Liver (tissue), 9 donors: ENCODE results near the gene DAPK1. TPM values are rescaled to one million over a fixed set of nuclear protein-coding genes. Genes with fewer than 3 reads are reported as not detected.

Experiments
- DNase-seq: peaks from one replicate; pipeline ENCODE4 v3.0.0-alpha.2; 2017; ENCODE audit warnings: low spot score
- H3K27ac ChIP-seq, 2 donors: one replicate each; pipeline ENCODE4 v1.7.0; 2013; ENCODE audit warnings: inconsistent platforms in 2 of 2, low read length in 2 of 2, control low read depth in 1 of 2, low read depth in 1 of 2, mild to moderate bottlenecking in 1 of 2
- H3K27me3 ChIP-seq, 4 donors: one replicate each; pipeline versions ENCODE4 v1.6.1 to v1.7.0; 2013; ENCODE audit warnings: low read length in 3 of 4, inconsistent platforms in 1 of 4, mild to moderate bottlenecking in 1 of 4, moderate library complexity in 1 of 4; ENCODE audit not compliant: control insufficient read depth in 4 of 4, insufficient read depth in 4 of 4
- H3K36me3 ChIP-seq, 4 donors: one replicate each; pipeline versions ENCODE4 v1.6.1 to v1.7.0; 2013; ENCODE audit warnings: low read length in 3 of 4, mild to moderate bottlenecking in 3 of 4, low read depth in 1 of 4, moderate library complexity in 1 of 4; ENCODE audit not compliant: control insufficient read depth in 4 of 4, insufficient read depth in 3 of 4
- H3K4me1 ChIP-seq, 4 donors: one replicate each; pipeline versions ENCODE4 v1.6.1 to v1.7.0; 2013; ENCODE audit warnings: low read length in 3 of 4, mild to moderate bottlenecking in 3 of 4, moderate library complexity in 1 of 4; ENCODE audit not compliant: control insufficient read depth in 4 of 4, insufficient read depth in 4 of 4
- H3K4me3 ChIP-seq, 3 donors: one replicate each; pipeline versions ENCODE4 v1.6.1 to v1.7.0; 2013; ENCODE audit warnings: low read length in 3 of 3, control low read depth in 1 of 3, low read depth in 1 of 3, mild to moderate bottlenecking in 1 of 3
- H3K9ac ChIP-seq, 2 donors: one replicate each; pipeline ENCODE4 v1.7.0; 2013; ENCODE audit warnings: low read length in 2 of 2, mild to moderate bottlenecking in 2 of 2, moderate library complexity in 2 of 2, control low read depth in 1 of 2, low read depth in 1 of 2
- H3K9me3 ChIP-seq, 4 donors: one replicate each; pipeline versions ENCODE4 v1.6.1 to v1.7.0; 2013; ENCODE audit warnings: low read length in 3 of 4; ENCODE audit not compliant: control insufficient read depth in 4 of 4
- EGR1 ChIP-seq, 2 donors: IDR thresholded peaks; 2 replicates each; pipeline ENCODE4 v1.6.1; 2016 to 2018; ENCODE audit warnings: antibody characterized with exemption in 2 of 2, low read depth in 2 of 2
- FOXA1 ChIP-seq: IDR thresholded peaks from 2 replicates; pipeline ENCODE4 v1.6.1; 2016; ENCODE audit warnings: antibody characterized with exemption
- FOXA2 ChIP-seq: IDR thresholded peaks from 2 replicates; pipeline ENCODE4 v1.6.1; 2016; ENCODE audit warnings: antibody characterized with exemption
- GABPA ChIP-seq, 2 donors: IDR thresholded peaks in 1 of 2; conservative IDR thresholded peaks in 1 of 2; 2 replicates each; pipeline ENCODE4 v1.6.1; 2016; ENCODE audit warnings: antibody characterized with exemption in 2 of 2, mild to moderate bottlenecking in 1 of 2, moderate library complexity in 1 of 2
- HNF4A ChIP-seq, 2 donors: conservative IDR thresholded peaks; 2 replicates each; pipeline ENCODE4 v1.6.1; 2016; ENCODE audit warnings: antibody characterized with exemption in 2 of 2, mild to moderate bottlenecking in 2 of 2
- HNF4G ChIP-seq: IDR thresholded peaks from 2 replicates; pipeline ENCODE4 v1.6.1; 2016; ENCODE audit warnings: antibody characterized with exemption
- JUND ChIP-seq, 2 donors: IDR thresholded peaks; 2 replicates each; pipeline ENCODE4 v1.6.1; 2016; ENCODE audit warnings: antibody characterized with exemption in 2 of 2
- NR2F2 ChIP-seq: IDR thresholded peaks from 2 replicates; pipeline ENCODE4 v1.6.1; 2016; ENCODE audit warnings: antibody characterized with exemption
- RAD21 ChIP-seq, 2 donors: IDR thresholded peaks; 2 replicates each; pipeline ENCODE4 v1.6.1; 2016; ENCODE audit warnings: antibody characterized with exemption in 2 of 2, mild to moderate bottlenecking in 2 of 2
- RXRA ChIP-seq, 2 donors: IDR thresholded peaks; 2 replicates each; pipeline ENCODE4 v1.6.1; 2017 to 2018; ENCODE audit warnings: antibody characterized with exemption in 2 of 2, mild to moderate bottlenecking in 1 of 2
- SP1 ChIP-seq: IDR thresholded peaks from 2 replicates; pipeline ENCODE4 v1.6.1; 2018; ENCODE audit warnings: antibody characterized with exemption, mild to moderate bottlenecking
- TAF1 ChIP-seq: conservative IDR thresholded peaks from 2 replicates; pipeline ENCODE4 v1.6.1; 2016; ENCODE audit warnings: antibody characterized with exemption, mild to moderate bottlenecking
- YY1 ChIP-seq: IDR thresholded peaks from 2 replicates; pipeline ENCODE4 v1.6.1; 2016; ENCODE audit warnings: antibody characterized with exemption, mild to moderate bottlenecking
- WGBS: extraction: QIAGEN DNeasy Blood & Tissue Kit; methylation state at CpG from one replicate; pipeline ENCODE4 v1.1.7; 2013; 5-methylcytosine and 5-hydroxymethylcytosine counted together
- polyA plus RNA-seq, 2 donors: library from polyadenylated mRNA; stranded (reverse) in 1 of 2; unstranded in 1 of 2; fragments of 200-250 nt in 1 of 2; fragments of >200 nt in 1 of 2; fragmentation: Nextera tagmentation in 1 of 2; extraction: Ambion mirVana in 1 of 2; gene quantifications; one replicate each; pipeline versions ENCODE4 v1.2.1 to v1.2.3, GENCODE V29; 2013 to 2015
- total RNA-seq, 2 donors: library from RNA; depleted of rRNA; stranded (reverse); fragments of >200 nt; gene quantifications; one replicate each; pipeline ENCODE4 v1.2.3, GENCODE V29; 2014
- TF ChIP-seq, protein P1 (sequence below): IDR thresholded peaks from 2 replicates; pipeline ENCODE4 v1.6.1; 2016; ENCODE audit warnings: antibody characterized with exemption
- TF ChIP-seq, protein P2 (sequence below): IDR thresholded peaks from 2 replicates; pipeline ENCODE4 v1.6.1; 2016; ENCODE audit warnings: antibody characterized with exemption, mild to moderate bottlenecking
- TF ChIP-seq, protein P3 (sequence below): IDR thresholded peaks from 2 replicates; pipeline ENCODE4 v1.6.1; 2016; ENCODE audit warnings: antibody characterized with exemption
- TF ChIP-seq, protein P4 (sequence below): fragments of 150-350 bp; IDR thresholded peaks from 2 replicates; pipeline ENCODE4 v1.5.1; 2017; ENCODE audit warnings: improper control_type of control experiment, low read depth, low read length; ENCODE audit not compliant: missing input control
- TF ChIP-seq, protein P5 (sequence below): IDR thresholded peaks from 2 replicates; pipeline ENCODE4 v1.6.1; 2016; ENCODE audit warnings: antibody characterized with exemption
- donor health status: healthy.
- donor health status: healthy.
- donor health status: healthy.
- donor health status: healthy.
- donor health status: healthy.

Gene DAPK1
- total and polyA plus RNA-seq, 4 donors: 14.0 to 40.8 (median 21.8) TPM

DNA sequence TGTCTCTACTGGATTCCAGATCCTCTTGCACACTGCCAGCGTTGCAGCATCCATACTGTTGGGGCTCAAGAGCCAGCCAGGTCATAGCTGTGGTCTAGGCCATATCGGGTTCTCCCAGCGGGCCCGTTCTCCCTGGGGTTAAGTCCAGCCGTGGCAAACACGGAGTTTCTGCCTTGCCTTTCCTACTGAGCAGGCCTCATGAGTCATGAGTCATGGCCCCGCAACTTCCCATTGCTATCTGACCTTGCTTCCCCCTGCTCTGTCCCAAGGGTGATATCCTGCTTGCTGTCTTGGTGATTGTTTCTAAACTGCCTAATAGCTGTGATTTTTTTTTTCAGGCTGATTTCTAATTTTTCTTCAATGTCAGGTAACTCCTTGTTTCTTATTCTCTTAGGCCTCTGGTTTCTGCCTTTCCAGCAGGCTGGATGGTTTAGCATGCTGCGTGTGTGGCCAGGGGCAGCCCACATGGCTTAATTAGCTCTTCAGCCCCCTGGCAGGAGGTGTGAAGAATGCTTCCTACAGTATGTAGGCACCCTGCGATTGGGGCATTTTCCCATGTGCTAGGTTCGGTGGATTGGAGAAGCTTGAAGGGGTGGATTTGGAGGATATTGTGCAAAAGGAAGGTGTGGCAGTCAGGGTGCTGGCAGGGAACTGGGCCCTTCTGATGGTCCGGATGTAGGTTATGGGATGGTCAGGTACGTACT, 18.7 kb downstream of the DAPK1 start:
- Histone ChIP-seq H3K4me1 (peaks cover 2 to 46% (median 28%) of the 10 kb centered on the region in 4 donors), H3K9ac (no peak overlapping the region), H3K27ac (peak overlapping the region; percentile 49 to 65), H3K27me3 (no peaks in the 10 kb centered on the region), H3K36me3 (peaks cover 0 to 6% (median 3%) of the 10 kb centered on the region in 4 donors), H3K9me3 (no peaks in the 10 kb centered on the region), H3K4me3 (no peak overlapping the region)
- WGBS: 72% methylated on average over 12 of the region's 12 CpGs
- TF ChIP-seq FOXA2 (no peak), YY1 (no peak), RAD21 (IDR thresholded peaks at IDR 0.05) (peak in 1 of 2 donors; percentile 13), EGR1 (IDR thresholded peaks at IDR 0.05; ENCODE audit: low read depth in 2 of 2) (no peak), HNF4A (conservative IDR thresholded peaks at IDR 0.05) (no peak), GABPA (IDR thresholded peaks at IDR 0.05 in 1 of 2, conservative IDR thresholded peaks at IDR 0.05 in 1 of 2) (no peak), HNF4G (no peak), SP1 (peak; percentile 9), NR2F2 (peak; percentile 96), FOXA1 (no peak), TAF1 (no peak), RXRA (IDR thresholded peaks at IDR 0.05) (peak in 1 of 2 donors; percentile 53), JUND (IDR thresholded peaks at IDR 0.05) (peak; percentile 79)
- TF ChIP-seq, protein P1, sequence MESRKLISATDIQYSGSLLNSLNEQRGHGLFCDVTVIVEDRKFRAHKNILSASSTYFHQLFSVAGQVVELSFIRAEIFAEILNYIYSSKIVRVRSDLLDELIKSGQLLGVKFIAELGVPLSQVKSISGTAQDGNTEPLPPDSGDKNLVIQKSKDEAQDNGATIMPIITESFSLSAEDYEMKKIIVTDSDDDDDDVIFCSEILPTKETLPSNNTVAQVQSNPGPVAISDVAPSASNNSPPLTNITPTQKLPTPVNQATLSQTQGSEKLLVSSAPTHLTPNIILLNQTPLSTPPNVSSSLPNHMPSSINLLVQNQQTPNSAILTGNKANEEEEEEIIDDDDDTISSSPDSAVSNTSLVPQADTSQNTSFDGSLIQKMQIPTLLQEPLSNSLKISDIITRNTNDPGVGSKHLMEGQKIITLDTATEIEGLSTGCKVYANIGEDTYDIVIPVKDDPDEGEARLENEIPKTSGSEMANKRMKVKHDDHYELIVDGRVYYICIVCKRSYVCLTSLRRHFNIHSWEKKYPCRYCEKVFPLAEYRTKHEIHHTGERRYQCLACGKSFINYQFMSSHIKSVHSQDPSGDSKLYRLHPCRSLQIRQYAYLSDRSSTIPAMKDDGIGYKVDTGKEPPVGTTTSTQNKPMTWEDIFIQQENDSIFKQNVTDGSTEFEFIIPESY: no peak
- TF ChIP-seq, protein P2, sequence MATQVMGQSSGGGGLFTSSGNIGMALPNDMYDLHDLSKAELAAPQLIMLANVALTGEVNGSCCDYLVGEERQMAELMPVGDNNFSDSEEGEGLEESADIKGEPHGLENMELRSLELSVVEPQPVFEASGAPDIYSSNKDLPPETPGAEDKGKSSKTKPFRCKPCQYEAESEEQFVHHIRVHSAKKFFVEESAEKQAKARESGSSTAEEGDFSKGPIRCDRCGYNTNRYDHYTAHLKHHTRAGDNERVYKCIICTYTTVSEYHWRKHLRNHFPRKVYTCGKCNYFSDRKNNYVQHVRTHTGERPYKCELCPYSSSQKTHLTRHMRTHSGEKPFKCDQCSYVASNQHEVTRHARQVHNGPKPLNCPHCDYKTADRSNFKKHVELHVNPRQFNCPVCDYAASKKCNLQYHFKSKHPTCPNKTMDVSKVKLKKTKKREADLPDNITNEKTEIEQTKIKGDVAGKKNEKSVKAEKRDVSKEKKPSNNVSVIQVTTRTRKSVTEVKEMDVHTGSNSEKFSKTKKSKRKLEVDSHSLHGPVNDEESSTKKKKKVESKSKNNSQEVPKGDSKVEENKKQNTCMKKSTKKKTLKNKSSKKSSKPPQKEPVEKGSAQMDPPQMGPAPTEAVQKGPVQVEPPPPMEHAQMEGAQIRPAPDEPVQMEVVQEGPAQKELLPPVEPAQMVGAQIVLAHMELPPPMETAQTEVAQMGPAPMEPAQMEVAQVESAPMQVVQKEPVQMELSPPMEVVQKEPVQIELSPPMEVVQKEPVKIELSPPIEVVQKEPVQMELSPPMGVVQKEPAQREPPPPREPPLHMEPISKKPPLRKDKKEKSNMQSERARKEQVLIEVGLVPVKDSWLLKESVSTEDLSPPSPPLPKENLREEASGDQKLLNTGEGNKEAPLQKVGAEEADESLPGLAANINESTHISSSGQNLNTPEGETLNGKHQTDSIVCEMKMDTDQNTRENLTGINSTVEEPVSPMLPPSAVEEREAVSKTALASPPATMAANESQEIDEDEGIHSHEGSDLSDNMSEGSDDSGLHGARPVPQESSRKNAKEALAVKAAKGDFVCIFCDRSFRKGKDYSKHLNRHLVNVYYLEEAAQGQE: no peak
- TF ChIP-seq, protein P3, sequence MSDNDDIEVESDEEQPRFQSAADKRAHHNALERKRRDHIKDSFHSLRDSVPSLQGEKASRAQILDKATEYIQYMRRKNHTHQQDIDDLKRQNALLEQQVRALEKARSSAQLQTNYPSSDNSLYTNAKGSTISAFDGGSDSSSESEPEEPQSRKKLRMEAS: peak; percentile 40
- TF ChIP-seq, protein P4, sequence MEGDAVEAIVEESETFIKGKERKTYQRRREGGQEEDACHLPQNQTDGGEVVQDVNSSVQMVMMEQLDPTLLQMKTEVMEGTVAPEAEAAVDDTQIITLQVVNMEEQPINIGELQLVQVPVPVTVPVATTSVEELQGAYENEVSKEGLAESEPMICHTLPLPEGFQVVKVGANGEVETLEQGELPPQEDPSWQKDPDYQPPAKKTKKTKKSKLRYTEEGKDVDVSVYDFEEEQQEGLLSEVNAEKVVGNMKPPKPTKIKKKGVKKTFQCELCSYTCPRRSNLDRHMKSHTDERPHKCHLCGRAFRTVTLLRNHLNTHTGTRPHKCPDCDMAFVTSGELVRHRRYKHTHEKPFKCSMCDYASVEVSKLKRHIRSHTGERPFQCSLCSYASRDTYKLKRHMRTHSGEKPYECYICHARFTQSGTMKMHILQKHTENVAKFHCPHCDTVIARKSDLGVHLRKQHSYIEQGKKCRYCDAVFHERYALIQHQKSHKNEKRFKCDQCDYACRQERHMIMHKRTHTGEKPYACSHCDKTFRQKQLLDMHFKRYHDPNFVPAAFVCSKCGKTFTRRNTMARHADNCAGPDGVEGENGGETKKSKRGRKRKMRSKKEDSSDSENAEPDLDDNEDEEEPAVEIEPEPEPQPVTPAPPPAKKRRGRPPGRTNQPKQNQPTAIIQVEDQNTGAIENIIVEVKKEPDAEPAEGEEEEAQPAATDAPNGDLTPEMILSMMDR: no peak
- TF ChIP-seq, protein P5, sequence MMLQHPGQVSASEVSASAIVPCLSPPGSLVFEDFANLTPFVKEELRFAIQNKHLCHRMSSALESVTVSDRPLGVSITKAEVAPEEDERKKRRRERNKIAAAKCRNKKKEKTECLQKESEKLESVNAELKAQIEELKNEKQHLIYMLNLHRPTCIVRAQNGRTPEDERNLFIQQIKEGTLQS: no peak
- DNase-seq: no peak
